Metanephros (tissue), 2 donors: ENCODE data around the gene UROS. TPM values are rescaled to one million over a fixed set of nuclear protein-coding genes. Genes with fewer than 3 reads are reported as not detected.

ENCODE experiments used
- small RNA-seq: library from RNA; depleted of rRNA; stranded (forward); fragments of <200 nt; gene quantifications from one replicate; pipeline ENCODE3, GENCODE V24; 2014; ENCODE audit warnings: low replicate concordance
- total RNA-seq: library from RNA; depleted of rRNA; stranded (reverse); fragments of >200 nt; gene quantifications from one replicate; pipeline ENCODE4 v1.2.3, GENCODE V29; 2014

UROS gene
- total RNA-seq: 32.6 TPM

DNA sequence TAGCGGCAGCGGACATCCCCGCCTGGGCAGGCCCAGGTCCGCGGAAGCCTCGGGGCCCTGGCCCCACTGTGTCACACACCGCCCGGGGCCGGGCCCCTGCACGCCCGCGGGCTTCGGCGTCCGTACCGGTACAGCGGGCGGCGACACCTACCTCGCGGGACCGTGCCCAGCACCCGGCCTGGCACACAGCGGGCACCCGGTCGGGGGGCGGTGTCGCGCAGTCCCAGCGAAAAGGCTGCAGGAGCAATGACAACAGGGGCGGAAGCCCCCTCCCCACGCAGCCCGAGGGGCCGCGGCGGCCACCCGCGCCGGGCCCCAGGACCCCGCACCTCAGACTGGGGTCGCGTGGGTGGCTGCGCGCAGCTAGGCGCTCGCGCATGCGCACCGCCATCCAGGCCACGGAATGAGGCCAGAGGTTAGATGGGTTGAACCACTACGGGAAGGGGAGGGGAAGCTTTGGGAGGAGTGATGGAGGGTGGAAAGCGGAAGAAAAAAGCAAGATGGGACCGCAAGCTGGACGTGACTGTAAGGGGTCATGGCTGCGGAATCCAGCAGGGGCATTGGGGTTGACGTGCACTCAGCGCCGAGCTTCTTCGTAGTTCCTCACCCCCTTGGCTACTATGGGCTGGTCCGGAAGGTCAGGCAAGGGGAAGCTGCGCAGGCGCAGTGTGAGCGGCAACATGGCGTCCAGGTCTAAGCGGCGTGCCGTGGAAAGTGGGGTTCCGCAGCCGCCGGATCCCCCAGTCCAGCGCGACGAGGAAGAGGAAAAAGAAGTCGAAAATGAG is at the start of gene UROS, which contains the start of gene BCCIP:
Gene UROS (minus strand): TSS at position 381 of the 785 bp plus-strand sequence. CDS start 6,759 bp downstream, outside the sequence.
Gene BCCIP (plus strand): TSS at position 669 of the 785 bp plus-strand sequence. CDS start 12 bp downstream, at position 681.

DNA sequence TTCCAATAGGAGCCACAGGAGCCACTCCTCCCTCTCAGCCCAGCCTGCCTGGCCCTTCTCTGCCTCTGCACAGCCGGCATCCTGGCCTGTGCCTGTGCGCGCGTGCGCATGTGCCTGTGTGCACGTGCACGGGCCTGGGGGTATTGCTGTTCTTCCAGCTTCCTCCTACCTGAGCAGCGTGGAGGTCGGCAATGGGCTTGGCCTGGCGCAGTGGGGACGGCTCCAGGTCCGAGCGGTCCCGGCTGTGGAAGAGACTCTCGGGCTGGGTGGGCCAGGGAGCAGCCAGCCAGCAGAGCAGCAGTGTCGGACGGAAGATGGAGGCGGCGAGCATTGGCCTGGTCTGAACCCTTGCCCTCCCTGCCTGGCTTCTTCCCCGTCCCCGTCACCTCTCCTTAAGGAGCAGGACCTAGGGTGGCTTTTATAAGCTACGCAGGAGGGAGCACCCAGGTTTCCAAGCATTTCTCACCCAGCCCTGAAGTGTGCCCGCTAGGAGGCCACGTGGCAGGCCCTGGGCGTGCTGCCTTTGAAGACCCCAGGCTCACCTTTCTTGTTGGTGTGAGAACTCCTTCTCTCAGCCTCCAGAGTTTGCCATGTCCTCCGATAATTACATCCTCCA is 47.5 kb downstream of the UROS start, which contains the start of gene MMP21:
Gene MMP21 (minus strand): TSS at position 331 of the 616 bp plus-strand sequence. CDS start 0 bp downstream, at position 331.

Small RNA genes lying within 50 kb of the gene (small RNA-seq; reads per million reads assigned to genes)
- gene MIR4484 (not detected), gene RF00017 (not detected)

Other genes starting within 250 kb of the UROS start
- gene TEX36, start 140.1 kb downstream of the UROS start, total RNA-seq: not detected
- gene EDRF1, start 103.5 kb downstream of the UROS start, total RNA-seq: 40.2 TPM
- 0.23 TPM for gene MMP21, start 47.4 kb downstream of the UROS start, total RNA-seq
- 34.3 TPM for gene BCCIP, start 288 bp upstream of the UROS start, total RNA-seq
- 20.4 TPM for gene DHX32, start 58.0 kb upstream of the UROS start, total RNA-seq
- 4.9 TPM for gene FANK1, start 73.3 kb upstream of the UROS start, total RNA-seq